ENCODE results near the gene DHRS9. TPM values are rescaled to one million over a fixed set of nuclear protein-coding genes. Genes with fewer than 3 reads are reported as not detected.
A peak's percentile ranks its signal among the peaks of the same experiment; 100 is the strongest.

The DHRS9 gene
- total and polyA plus RNA-seq, 9 of the 15 experiments (the other 6 are each of a cell fraction or from before 2014, with no cell fraction given): 0.27 to 1.7 (median 0.69) TPM

DNA sequence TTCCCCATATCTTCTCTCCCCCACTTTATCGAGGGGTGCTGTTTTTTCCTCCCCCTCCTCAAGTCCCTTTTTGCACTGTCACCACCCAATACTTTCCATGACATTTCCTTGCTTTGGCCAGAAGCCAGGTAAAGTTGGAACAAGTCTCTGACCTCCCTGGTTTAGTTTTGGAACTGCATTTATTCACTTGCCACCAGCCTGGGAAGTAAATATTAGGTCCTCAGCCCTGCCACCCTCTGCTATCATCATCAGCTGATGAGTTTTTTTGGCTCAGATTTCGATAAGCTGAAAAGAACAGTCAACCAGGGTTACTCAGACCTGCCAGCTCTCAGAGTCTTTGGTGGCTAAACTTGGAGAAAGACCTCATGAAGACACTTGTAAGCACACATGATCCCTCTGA lies 47.0 kb downstream of the DHRS9 start (continued):
- TF ChIP-seq, protein P1, sequence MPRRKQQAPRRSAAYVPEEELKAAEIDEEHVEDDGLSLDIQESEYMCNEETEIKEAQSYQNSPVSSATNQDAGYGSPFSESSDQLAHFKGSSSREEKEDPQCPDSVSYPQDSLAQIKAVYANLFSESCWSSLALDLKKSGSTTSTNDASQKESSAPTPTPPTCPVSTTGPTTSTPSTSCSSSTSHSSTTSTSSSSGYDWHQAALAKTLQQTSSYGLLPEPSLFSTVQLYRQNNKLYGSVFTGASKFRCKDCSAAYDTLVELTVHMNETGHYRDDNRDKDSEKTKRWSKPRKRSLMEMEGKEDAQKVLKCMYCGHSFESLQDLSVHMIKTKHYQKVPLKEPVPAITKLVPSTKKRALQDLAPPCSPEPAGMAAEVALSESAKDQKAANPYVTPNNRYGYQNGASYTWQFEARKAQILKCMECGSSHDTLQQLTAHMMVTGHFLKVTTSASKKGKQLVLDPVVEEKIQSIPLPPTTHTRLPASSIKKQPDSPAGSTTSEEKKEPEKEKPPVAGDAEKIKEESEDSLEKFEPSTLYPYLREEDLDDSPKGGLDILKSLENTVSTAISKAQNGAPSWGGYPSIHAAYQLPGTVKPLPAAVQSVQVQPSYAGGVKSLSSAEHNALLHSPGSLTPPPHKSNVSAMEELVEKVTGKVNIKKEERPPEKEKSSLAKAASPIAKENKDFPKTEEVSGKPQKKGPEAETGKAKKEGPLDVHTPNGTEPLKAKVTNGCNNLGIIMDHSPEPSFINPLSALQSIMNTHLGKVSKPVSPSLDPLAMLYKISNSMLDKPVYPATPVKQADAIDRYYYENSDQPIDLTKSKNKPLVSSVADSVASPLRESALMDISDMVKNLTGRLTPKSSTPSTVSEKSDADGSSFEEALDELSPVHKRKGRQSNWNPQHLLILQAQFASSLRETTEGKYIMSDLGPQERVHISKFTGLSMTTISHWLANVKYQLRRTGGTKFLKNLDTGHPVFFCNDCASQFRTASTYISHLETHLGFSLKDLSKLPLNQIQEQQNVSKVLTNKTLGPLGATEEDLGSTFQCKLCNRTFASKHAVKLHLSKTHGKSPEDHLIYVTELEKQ (CRISPR knock-in tag; IDR thresholded peaks at IDR 0.05): no peak
- TF ChIP-seq BHLHE40 (IDR thresholded peaks at IDR 0.05; ENCODE audit: low read length) (0 out of 2 replicates have a peak, but pooled peaks have one; percentile 7), KDM5B (IDR thresholded peaks at IDR 0.05; ENCODE audit: insufficient replicate concordance, low read depth, low read length) (no peak), NFE2 (IDR thresholded peaks at IDR 0.05; ENCODE audit: low read depth) (peak; percentile 59), ZBTB1 (CRISPR knock-in tag; IDR thresholded peaks at IDR 0.05; ENCODE audit: borderline replicate concordance, low read depth) (no peak)
- TF ChIP-seq, protein P2, sequence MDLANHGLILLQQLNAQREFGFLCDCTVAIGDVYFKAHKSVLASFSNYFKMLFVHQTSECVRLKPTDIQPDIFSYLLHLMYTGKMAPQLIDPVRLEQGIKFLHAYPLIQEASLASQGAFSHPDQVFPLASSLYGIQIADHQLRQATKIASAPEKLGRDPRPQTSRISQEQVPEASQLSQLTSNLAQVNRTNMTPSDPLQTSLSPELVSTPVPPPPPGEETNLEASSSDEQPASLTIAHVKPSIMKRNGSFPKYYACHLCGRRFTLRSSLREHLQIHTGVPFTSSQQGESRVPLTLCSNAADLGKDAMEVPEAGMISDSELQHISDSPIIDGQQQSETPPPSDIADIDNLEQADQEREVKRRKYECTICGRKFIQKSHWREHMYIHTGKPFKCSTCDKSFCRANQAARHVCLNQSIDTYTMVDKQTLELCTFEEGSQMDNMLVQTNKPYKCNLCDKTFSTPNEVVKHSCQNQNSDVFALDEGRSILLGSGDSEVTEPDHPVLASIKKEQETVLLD (IDR thresholded peaks at IDR 0.05): no peak
